T-helper 1 cell treated with Interleukin-12 subunit alpha and Interleukin-12 subunit beta and Interleukin-4 antibody, amounts not matched to agents 30 μg/mL and 1 μg/mL, for 36 hours (primary cell): ENCODE data around the gene LYRM9.
"Not testable (repeated sequence)": the region's sequence is repeated elsewhere in the genome, so short reads cannot be mapped to it uniquely, and the experiment has no call there.

Experiments
- H3K27ac Mint-ChIP-seq: one replicate; pipeline ENCODE4 v1.8.0; 2021; ENCODE audit warnings: mild to moderate bottlenecking, mixed read lengths
- H3K27me3 Mint-ChIP-seq: one replicate; pipeline ENCODE4 v1.8.0; 2021; ENCODE audit warnings: low read depth, mixed read lengths
- H3K36me3 Mint-ChIP-seq: one replicate; pipeline ENCODE4 v1.8.0; 2021; ENCODE audit warnings: low read depth, mixed read lengths
- H3K4me1 Mint-ChIP-seq: one replicate; pipeline ENCODE4 v1.8.0; 2021; ENCODE audit warnings: low read depth, mixed read lengths
- H3K4me3 Mint-ChIP-seq: one replicate; pipeline ENCODE4 v1.8.0; 2021; ENCODE audit warnings: mild to moderate bottlenecking, moderate library complexity, mixed read lengths
- H3K9me3 Mint-ChIP-seq: one replicate; pipeline ENCODE4 v1.8.0; 2021; ENCODE audit warnings: mixed read lengths

The LYRM9 gene

DNA sequence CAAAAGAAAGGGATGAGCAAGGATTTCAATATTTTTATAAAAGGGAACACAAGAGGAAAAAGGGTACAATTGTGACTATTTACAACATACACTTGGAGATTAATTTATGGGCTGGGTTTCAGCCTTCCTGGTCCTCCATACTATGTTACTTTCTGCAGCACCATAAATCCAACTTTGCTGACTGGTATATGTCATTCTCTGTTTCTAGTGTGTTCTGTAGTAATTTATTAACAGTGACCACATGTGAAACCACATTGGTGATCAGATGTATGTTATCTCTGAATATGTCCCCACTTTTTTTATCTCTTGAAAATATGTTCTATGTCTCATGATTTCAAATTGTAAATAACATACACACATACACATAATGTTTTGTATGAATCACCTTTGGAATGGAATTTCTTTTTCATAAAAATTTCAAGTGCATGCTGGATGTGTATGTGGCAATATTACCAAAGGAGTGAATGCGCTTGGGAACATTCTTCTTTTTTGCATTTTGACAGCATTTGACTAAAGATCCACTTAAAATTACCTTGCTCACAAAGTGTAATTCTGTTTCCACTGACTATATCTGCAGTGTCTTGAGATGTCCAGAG lies 2.9 kb upstream of the LYRM9 start:
- H3K36me3 Mint-ChIP-seq: no peaks in the 10 kb centered on the region
- H3K4me1 Mint-ChIP-seq: peaks cover 12% of the 10 kb centered on the region
- H3K27me3 Mint-ChIP-seq: peaks cover 42% of the 10 kb centered on the region
- H3K9me3 Mint-ChIP-seq: no peaks in the 10 kb centered on the region
- H3K4me3 Mint-ChIP-seq: no peak overlapping the region
- H3K27ac Mint-ChIP-seq: no peak overlapping the region

DNA sequence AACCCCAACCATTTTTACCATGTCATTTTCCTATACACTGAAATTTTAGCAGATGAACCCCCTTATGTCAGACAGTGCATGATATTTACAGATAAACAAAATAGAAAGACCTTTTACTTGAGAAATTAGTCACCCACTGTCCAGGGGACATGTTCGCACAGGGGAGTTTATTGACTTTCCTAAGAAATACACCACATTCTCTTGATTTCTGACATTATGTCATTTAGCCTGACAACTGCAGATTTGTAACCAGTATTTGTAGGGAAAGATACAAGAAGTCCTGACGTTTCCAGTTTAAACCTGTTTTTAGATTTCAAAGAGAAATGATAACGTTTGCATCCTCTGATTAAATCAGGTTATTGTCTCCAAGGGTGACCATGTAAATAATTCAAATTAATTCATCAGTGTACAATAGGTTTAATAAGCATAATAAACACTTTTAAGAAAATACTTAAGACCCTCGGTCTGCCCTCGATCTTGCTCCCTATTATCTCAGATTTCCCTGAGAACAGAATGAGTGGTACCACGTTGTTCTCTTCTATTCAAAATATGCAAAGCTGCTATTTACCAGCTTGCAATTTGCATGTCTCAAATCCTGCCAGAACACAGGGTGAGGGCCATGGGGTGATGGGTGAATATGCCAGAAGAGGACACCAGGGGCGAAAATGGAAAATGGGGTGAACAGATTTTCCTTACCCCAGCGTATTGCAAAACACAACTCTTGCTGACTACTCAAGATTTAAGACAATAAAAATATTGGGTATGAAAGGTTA lies 2.1 kb upstream of the LYRM9 start:
- peaks cover 42% of the 10 kb centered on the region for H3K27me3 Mint-ChIP-seq
- H3K4me1 Mint-ChIP-seq: peaks cover 12% of the 10 kb centered on the region
- H3K36me3 Mint-ChIP-seq: no peaks in the 10 kb centered on the region
- H3K4me3 Mint-ChIP-seq: no peak overlapping the region
- H3K27ac Mint-ChIP-seq: no peak overlapping the region
- no peaks in the 10 kb centered on the region for H3K9me3 Mint-ChIP-seq

DNA sequence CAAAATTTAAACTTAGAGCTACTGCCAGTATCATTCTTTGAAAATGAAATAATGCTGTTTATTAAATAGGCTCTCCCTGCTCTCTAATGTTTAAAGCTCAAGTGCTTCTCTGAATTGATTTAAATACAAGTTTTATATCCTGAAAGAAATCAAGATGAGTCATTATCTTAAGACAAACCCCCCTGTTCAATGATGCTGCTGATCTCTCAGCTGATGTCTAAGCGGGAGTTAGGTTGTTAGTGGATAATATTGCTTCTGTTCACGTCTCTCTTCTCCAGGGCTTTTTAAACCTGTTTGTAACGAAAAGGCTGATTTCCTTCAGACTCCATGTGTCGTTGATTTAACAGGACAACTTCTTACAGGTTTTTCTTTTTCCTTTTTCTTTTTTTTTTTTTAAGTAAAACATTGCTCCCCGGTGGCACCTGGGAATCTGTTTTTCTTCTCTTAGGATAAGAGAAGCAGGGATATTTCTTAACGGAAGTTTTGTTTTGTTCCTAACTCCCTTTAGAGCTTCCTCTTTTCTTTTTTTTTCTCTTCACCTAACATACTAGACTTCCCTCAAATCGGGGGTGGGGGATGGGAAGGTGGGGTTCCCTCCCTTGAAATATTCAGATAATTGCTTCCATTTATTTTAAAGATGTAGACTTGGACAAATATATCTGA lies 807 bp upstream of the LYRM9 start:
- peaks cover 37% of the 10 kb centered on the region for H3K27me3 Mint-ChIP-seq
- no peaks in the 10 kb centered on the region for H3K9me3 Mint-ChIP-seq
- peak overlapping the region; percentile 72 for H3K4me3 Mint-ChIP-seq
- H3K27ac Mint-ChIP-seq: peak overlapping the region; percentile 15
- H3K36me3 Mint-ChIP-seq: no peaks in the 10 kb centered on the region
- peaks cover 14% of the 10 kb centered on the region for H3K4me1 Mint-ChIP-seq

DNA sequence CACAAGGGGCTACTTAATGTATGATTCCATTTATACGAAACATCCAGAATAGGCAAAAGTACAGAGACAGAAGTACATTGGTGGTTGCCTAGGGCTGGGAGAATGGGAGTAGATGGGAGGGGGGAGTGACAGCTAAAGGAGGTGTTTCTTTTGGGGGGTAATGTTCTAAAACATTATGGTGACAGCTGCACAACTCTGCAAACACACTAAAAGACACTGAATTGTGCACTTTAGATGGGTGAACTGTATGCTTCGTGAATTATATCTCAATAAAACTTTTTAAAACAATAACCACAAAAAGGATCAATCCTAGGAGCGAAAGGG lies 661 bp downstream of the LYRM9 start:
- Mint-ChIP-seq H3K9me3 (no peaks in the 10 kb centered on the region), H3K36me3 (no peaks in the 10 kb centered on the region), H3K27ac (peak overlapping the region; percentile 49), H3K4me3 (peak overlapping the region; percentile 87), H3K27me3 (peaks cover 35% of the 10 kb centered on the region), H3K4me1 (peaks cover 23% of the 10 kb centered on the region)

DNA sequence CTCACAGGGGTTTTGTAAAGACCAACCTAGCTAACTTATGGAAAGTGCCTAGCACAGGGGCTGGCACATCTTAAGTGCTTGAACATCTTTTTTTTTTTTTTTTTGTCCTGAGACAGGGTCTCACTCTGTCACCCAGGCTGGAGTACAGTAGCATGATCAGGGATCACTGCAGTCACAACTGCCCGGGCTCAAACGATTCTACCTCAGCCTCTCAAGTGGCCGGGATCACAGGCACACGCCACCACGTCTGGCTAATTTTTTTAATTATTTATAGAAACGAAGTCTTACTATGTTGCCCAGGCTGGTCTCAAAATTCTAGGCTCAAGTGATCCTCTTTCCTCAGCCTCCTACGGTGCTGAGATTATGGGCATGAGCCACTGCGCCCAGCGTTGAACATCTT lies 1.3 kb downstream of the LYRM9 start:
- H3K9me3 Mint-ChIP-seq: no peaks in the 10 kb centered on the region
- peaks cover 23% of the 10 kb centered on the region for H3K4me1 Mint-ChIP-seq
- peaks cover 31% of the 10 kb centered on the region for H3K27me3 Mint-ChIP-seq
- no peak overlapping the region for H3K27ac Mint-ChIP-seq
- no peaks in the 10 kb centered on the region for H3K36me3 Mint-ChIP-seq
- no peak overlapping the region for H3K4me3 Mint-ChIP-seq

DNA sequence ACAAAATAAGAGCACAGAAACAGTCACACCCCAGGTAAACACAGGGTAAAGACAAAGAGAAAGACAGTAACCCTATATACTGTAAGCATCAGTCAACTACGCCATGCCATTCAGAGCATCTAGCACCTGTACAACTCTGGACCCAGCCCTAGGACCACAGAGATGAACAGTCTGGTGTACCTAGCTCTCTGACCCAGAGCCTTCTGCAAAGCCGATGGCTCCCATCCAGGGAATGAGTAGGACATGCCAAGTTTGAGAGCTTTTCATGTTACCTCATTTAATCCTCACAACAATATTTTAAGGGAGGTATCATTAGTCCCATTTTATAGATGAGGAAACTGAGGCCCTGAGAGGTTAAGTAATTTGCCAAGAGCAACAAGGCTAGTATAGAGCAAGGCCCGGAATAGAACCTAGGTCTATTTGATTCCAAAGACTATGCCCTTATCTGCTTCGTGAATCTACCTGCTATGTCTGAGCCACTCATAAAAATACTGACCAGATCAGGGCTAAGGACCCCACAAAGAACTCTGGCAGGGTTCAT lies 3.4 kb downstream of the LYRM9 start:
- Mint-ChIP-seq H3K27me3 (peaks cover 12% of the 10 kb centered on the region), H3K27ac (no peak overlapping the region), H3K36me3 (no peaks in the 10 kb centered on the region), H3K4me1 (peaks cover 34% of the 10 kb centered on the region), H3K9me3 (no peaks in the 10 kb centered on the region), H3K4me3 (no peak overlapping the region)

DNA sequence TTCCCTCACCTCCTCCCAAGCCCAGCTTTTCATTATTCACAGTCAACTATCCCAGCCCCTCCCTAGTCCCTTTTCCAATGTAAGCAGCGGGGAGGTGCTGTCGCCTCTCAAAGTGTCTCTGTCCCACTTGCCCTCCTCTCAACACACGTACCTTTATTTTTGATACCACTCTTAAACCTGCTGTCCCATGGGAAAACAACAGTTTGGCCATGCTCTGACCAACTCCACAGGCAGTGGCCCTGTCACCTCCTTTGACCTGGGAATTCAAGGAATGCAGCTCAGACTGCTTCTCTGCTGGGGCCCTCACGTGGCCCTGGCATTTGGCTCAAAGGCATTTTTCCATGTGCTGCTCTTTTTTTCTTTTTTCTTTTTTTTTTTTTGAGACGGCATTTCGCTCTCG lies 4.2 kb downstream of the LYRM9 start:
- Mint-ChIP-seq H3K4me3 (no peak overlapping the region), H3K27ac (no peak overlapping the region), H3K4me1 (peaks cover 34% of the 10 kb centered on the region)

GRCh38 chr17:27888067-27888466 lies 5.1 kb downstream of the LYRM9 start:
- Mint-ChIP-seq H3K4me3 (no peak overlapping the region), H3K27ac (peak overlapping the region; percentile 22), H3K36me3 (no peaks in the 10 kb centered on the region)

More for the DNA sequence above, 4.2 kb downstream of the LYRM9 start:
- Mint-ChIP-seq H3K36me3 (no peaks in the 10 kb centered on the region), H3K9me3 (no peaks in the 10 kb centered on the region), H3K27me3 (peaks cover 8% of the 10 kb centered on the region)

GRCh38 chr17:27886348-27886906 lies 6.7 kb downstream of the LYRM9 start:
- not testable (repeated sequence) for H3K27me3 Mint-ChIP-seq, H3K36me3 Mint-ChIP-seq, H3K9me3 Mint-ChIP-seq, H3K4me3 Mint-ChIP-seq, H3K27ac Mint-ChIP-seq
- H3K4me1 Mint-ChIP-seq: peaks cover 24% of the 10 kb centered on the region

More at GRCh38 chr17:27888067-27888466, 5.1 kb downstream of the LYRM9 start:
- H3K9me3 Mint-ChIP-seq: no peaks in the 10 kb centered on the region
- H3K27me3 Mint-ChIP-seq: peaks cover 3% of the 10 kb centered on the region
- peaks cover 28% of the 10 kb centered on the region for H3K4me1 Mint-ChIP-seq

DNA sequence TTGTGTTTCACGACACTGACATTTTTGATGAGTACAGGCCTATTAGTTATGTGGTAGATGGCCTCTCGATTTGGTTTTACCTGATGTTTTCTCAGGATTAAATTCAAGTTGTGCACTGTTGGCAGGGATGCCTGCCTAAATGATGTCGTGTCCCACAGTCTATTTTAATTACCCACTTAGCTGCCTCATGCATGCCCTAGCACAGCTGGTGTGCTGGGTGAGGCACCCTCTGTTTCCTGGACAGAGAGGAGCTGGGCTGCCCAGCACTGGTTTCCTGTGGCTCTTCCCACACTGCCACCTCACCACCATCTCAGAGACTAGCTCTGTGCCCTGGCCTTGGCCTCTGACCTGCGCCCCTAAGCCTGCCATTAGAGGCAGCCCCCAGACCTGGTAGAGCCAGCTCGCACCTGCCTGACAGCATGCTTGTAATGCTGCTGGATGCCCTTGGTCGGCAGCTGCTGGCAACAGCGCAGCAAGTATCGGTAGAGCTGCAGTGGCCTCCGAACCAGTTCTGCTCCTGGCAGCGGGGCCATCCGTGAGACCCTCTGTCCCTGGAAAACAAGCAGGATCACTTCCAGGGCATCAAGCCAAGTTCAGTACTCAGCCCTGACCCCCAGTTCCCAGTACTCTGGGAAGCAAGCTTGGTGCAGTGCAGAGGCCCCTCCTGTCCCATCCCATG lies 10.9 kb downstream of the LYRM9 start:
- H3K27me3 Mint-ChIP-seq: peaks cover 3% of the 10 kb centered on the region
- H3K27ac Mint-ChIP-seq: no peak overlapping the region
- peaks cover 34% of the 10 kb centered on the region for H3K4me1 Mint-ChIP-seq
- peaks cover 2% of the 10 kb centered on the region for H3K36me3 Mint-ChIP-seq
- H3K4me3 Mint-ChIP-seq: no peak overlapping the region
- H3K9me3 Mint-ChIP-seq: no peaks in the 10 kb centered on the region

DNA sequence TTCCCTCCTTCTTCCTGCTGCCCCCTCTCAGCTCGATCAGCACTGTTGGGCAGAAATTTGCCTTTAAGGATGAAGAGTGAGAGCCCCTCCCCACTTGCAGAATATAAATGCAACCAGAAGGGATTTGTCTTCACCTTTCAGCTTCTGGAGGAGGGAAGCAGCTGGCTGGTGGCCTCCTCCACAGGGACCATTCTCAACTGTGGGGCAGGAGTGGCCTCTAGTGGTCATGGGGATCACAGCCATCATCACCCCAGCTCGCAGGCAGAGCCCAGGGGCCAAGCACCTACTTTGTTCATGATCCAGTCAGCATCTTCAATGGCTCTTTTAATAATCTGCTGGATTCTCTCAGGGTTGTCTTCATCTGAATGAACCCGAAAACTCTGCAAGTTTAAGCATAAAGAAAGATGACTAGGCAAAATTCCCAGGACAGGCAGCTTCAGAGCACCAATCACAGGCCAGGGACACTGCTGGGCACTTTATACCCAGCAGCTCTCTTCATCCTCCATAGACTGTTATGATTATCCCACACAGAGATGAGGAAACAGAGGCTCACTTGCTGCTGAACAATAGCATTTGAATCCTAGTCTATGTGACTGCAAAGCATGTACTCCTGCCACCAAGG lies 13.1 kb downstream of the LYRM9 start:
- H3K4me1 Mint-ChIP-seq: peaks cover 26% of the 10 kb centered on the region
- peaks cover 2% of the 10 kb centered on the region for H3K36me3 Mint-ChIP-seq
- no peaks in the 10 kb centered on the region for H3K9me3 Mint-ChIP-seq
- no peak overlapping the region for H3K4me3 Mint-ChIP-seq
- peaks cover 3% of the 10 kb centered on the region for H3K27me3 Mint-ChIP-seq
- H3K27ac Mint-ChIP-seq: peak overlapping the region; percentile 21

- H3K27ac Mint-ChIP-seq: peak overlapping the region; percentile 67
Measured at GRCh38 chr17:27878776-27879562, 14.2 kb downstream of the LYRM9 start.

DNA sequence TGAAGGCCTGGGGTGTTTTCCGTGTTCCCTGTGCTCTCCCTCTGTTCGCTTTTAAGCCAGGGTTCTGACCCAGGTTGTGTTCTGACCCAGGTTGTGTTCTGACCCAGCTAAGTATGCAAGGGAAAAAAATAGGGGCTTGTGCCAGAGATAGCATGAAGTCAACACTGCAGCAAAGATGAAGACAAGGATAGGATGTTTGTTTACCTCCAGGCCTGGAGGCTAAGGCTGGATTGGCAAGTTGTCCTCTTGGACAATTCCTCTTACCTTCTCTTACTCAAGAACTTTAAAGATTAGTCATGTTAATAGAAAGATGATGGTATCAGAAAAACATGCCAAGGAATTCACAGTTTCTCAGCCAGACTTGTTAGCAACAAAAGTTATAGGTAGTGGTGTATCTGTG lies 19.4 kb downstream of the LYRM9 start:
- Mint-ChIP-seq H3K9me3 (peaks cover 4% of the 10 kb centered on the region), H3K27ac (no peak overlapping the region), H3K36me3 (no peaks in the 10 kb centered on the region), H3K27me3 (no peaks in the 10 kb centered on the region), H3K4me1 (peaks cover 10% of the 10 kb centered on the region), H3K4me3 (no peak overlapping the region)

More at GRCh38 chr17:27878776-27879562, 14.2 kb downstream of the LYRM9 start:
- peaks cover 23% of the 10 kb centered on the region for H3K4me1 Mint-ChIP-seq
- no peaks in the 10 kb centered on the region for H3K27me3 Mint-ChIP-seq
- H3K36me3 Mint-ChIP-seq: peaks cover 2% of the 10 kb centered on the region
- H3K9me3 Mint-ChIP-seq: no peaks in the 10 kb centered on the region
- no peak overlapping the region for H3K4me3 Mint-ChIP-seq
